ENCODE results near the gene SH3GLB2.

- TF ChIP-seq GATA2 (IDR thresholded peaks at IDR 0.05; ENCODE audit: low read depth, low read length) (no peak), GATA3 (IDR thresholded peaks at IDR 0.05; ENCODE audit: low read depth, low read length) (no peak)
Measured at GRCh38 chr9:129072171-129072570, 44.0 kb upstream of the SH3GLB2 start.
